Pancreas (tissue), 10 donors: ENCODE measurements around the gene STPG1. TPM values are rescaled to one million over a fixed set of nuclear protein-coding genes. Genes with fewer than 3 reads are reported as not detected.

ENCODE experiments used
- ATAC-seq, 4 donors: fragments of 200-7000 bp; cut with Tn5 transposase; one replicate each; pipeline versions ENCODE4 v1.8.0 to v1.9.1; 2020; ENCODE audit warnings: mild to moderate bottlenecking in 4 of 4, moderate library complexity in 4 of 4
- DNase-seq, 6 donors: peaks; one replicate each; pipeline ENCODE4 v3.0.0-alpha.2; 2020
- FAIRE-seq: peaks from 2 replicates; lab custom pipeline; 2012; peaks lifted over from hg19 to GRCh38; lab: Jason Lieb, UNC
- H3K27ac ChIP-seq, 4 donors: fragments of 200-600 bp; sonication (generic); 1 replicate in 3 of 4; 2 replicates in 1 of 4; pipeline versions ENCODE4 v1.5.0 to v1.8.0; 2020
- H3K27me3 ChIP-seq, 4 donors: fragments of 200-600 bp; one replicate each; pipeline ENCODE4 v1.8.0; 2021
- H3K36me3 ChIP-seq, 3 donors: fragments of 200-600 bp; sonication (generic) in 1 of 3; one replicate each; pipeline versions ENCODE4 v1.5.0 to v1.8.0; 2020 to 2021
- H3K4me1 ChIP-seq, 3 donors: fragments of 200-600 bp; one replicate each; pipeline ENCODE4 v1.8.0; 2021
- H3K4me3 ChIP-seq, 4 donors: fragments of 200-600 bp; sonication (generic) in 2 of 4; one replicate each; pipeline versions ENCODE4 v1.5.0 to v1.8.0; 2020 to 2021
- H3K9me3 ChIP-seq, 4 donors: fragments of 200-600 bp; one replicate each; pipeline ENCODE4 v1.8.0; 2021
- WGBS, 2 donors: extraction: QIAGEN DNeasy Blood & Tissue Kit; methylation state at CpG; one replicate each; pipeline ENCODE4 v1.1.7; 2013; 5-methylcytosine and 5-hydroxymethylcytosine counted together
- intact Hi-C, 3 donors: fragments of 100-400 bp; cut with DNase I; formaldehyde crosslinking; loops; one replicate each; pipeline versions ENCODE4 v1.11.1 to v1.14.2; 2022
- polyA plus RNA-seq, 2 donors: library from polyadenylated mRNA; stranded (reverse); fragments of 200-250 nt; gene quantifications; one replicate each; pipeline ENCODE4 v1.2.3, GENCODE V29; 2013
- total RNA-seq, 6 donors: library from RNA; stranded (reverse); fragmentation: NEBNext Ultra II Directional in 4 of 6; extraction: Animal tissue kit (Norgen Biotek cat#: 25700) in 4 of 6; gene quantifications; one replicate each; pipeline versions ENCODE4 v1.2.1 to v1.2.4, GENCODE V29; 2021 to 2023
- TF ChIP-seq, protein P1 (sequence below), 4 donors: fragments of 200-600 bp; sonication (generic) in 3 of 4; IDR thresholded peaks; one replicate each; pipeline versions ENCODE4 v1.5.0 to v1.8.0; 2021; ENCODE audit warnings: antibody characterized with exemption in 4 of 4
- donor health status: healthy with polysubstance abuse.
- donor health status: DM: no; HTN: no; CAD: no; lungs with moderate emphysema.
- donor health status: DM: no; HTN: no; CAD: no.
- donor health status: control.
- donor health status: control.
- donor health status: Bipolar disorder and iron deficiency.
- donor health status: DM: yes; HTN: yes; CAD: no.
- donor health status: DM: no; HTN: no; CAD: no.
- donor health status: DM: no; HTN: no; CAD: no.
- donor health status: DM: yes; HTN: yes; CAD: no.

Gene STPG1
- total and polyA plus RNA-seq, 8 donors = 2.7 to 6.3 (median 3.5) TPM

DNA sequence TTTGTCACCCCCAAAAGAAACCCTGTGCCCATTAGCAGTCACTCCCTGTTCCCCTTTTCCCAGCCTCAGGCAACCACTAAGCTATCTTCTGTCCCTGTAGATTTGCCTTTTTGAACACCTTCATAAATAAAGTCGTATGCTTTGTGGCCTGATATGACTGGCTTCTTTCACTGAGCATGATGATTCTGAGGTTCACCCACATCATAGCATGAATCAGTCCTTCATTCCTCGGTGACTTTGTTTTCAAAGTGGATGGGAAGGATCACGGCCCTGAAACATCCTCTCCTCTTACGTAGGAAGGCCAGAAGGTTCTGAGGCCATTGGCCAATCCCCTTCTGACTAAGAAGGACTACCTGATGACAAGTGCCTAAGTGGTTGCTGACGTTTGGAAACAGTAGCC lies 41.1 kb upstream of the STPG1 start:
- Histone ChIP-seq H3K27ac (no peak overlapping the region), H3K9me3 (no peaks in the 10 kb centered on the region), H3K4me1 (no peaks in the 10 kb centered on the region), H3K27me3 (no peaks in the 10 kb centered on the region), H3K4me3 (no peak overlapping the region), H3K36me3 (peaks cover 3 to 50% (median 4%) of the 10 kb centered on the region in 3 donors)
- intact Hi-C loops = no loop called here
- TF ChIP-seq, protein P1, sequence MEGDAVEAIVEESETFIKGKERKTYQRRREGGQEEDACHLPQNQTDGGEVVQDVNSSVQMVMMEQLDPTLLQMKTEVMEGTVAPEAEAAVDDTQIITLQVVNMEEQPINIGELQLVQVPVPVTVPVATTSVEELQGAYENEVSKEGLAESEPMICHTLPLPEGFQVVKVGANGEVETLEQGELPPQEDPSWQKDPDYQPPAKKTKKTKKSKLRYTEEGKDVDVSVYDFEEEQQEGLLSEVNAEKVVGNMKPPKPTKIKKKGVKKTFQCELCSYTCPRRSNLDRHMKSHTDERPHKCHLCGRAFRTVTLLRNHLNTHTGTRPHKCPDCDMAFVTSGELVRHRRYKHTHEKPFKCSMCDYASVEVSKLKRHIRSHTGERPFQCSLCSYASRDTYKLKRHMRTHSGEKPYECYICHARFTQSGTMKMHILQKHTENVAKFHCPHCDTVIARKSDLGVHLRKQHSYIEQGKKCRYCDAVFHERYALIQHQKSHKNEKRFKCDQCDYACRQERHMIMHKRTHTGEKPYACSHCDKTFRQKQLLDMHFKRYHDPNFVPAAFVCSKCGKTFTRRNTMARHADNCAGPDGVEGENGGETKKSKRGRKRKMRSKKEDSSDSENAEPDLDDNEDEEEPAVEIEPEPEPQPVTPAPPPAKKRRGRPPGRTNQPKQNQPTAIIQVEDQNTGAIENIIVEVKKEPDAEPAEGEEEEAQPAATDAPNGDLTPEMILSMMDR (IDR thresholded peaks at IDR 0.05) = no peak
- DNase-seq = no peak
- WGBS, 2 donors = 84 to 86% methylated on average over 5 of the region's 5 CpGs
- ATAC-seq = no peak
- no peak for FAIRE-seq

DNA sequence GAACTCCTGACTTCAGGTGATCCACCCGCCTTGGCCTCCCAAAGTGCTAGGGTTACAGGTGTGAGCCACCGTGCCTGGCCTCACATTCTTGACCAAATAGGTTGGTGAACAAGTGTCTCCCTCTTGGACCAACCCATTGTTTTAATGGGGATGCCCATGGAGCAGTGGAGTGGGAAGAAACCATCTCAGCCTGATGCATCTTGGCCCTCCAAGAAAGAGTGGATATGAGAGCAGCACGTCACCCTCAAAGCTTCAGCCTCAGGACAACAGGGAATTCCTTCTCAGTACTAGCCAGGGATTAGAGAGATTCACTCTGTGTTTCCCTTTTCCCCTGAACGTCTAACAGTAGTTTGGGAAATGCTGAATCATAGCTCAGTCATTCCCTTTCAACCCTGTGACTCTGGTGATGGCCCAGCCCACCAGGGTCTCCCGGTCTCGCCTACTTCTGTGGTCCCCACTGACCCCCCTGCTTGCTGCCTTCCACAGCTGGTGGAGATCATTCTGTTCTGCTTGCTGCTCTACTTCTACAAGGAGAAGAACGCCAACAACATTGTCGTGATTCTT lies 39.4 kb upstream of the STPG1 start:
- ATAC-seq = no peak
- no peak overlapping the region for H3K4me3 ChIP-seq
- DNase-seq = no peak
- intact Hi-C loops = no loop called here
- H3K27ac ChIP-seq = no peak overlapping the region
- no peaks in the 10 kb centered on the region for H3K9me3 ChIP-seq
- peaks cover 3 to 48% (median 4%) of the 10 kb centered on the region in 3 donors for H3K36me3 ChIP-seq
- no peak for FAIRE-seq
- no peaks in the 10 kb centered on the region for H3K27me3 ChIP-seq
- TF ChIP-seq, protein P1 (IDR thresholded peaks at IDR 0.05) = no peak
- H3K4me1 ChIP-seq = no peaks in the 10 kb centered on the region
- WGBS, 2 donors = 88 to 90% methylated on average over 8 of the region's 8 CpGs

DNA sequence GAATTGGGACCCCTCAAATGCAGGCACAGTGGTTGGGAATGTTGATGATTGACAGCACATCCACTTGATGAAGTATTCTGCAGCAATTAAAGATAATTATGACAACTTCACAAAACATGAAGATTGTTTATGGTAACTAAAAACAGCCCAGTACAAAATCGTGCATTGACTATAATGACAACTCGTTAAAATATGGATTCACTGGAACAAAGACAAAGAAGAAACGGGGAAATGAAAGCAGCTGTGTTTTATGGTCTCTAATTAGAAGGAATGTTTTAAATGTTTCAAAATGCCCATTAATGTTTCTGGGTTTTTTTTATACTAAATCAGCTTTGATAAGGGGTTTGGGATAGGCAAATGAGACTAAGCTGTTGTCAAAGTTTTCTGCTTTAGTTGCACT lies 38.2 kb upstream of the STPG1 start:
- ATAC-seq (no peak), FAIRE-seq (no peak), DNase-seq (no peak)
- intact Hi-C loops = no loop called here
- Histone ChIP-seq H3K36me3 (peaks cover 0 to 43% (median 4%) of the 10 kb centered on the region in 3 donors), H3K27ac (no peak overlapping the region), H3K27me3 (no peaks in the 10 kb centered on the region), H3K4me3 (no peak overlapping the region), H3K4me1 (no peaks in the 10 kb centered on the region), H3K9me3 (no peaks in the 10 kb centered on the region)
- 79 to 87% methylated on average over 3 of the region's 3 CpGs for WGBS, 2 donors
- TF ChIP-seq, protein P1 (IDR thresholded peaks at IDR 0.05) = no peak

DNA sequence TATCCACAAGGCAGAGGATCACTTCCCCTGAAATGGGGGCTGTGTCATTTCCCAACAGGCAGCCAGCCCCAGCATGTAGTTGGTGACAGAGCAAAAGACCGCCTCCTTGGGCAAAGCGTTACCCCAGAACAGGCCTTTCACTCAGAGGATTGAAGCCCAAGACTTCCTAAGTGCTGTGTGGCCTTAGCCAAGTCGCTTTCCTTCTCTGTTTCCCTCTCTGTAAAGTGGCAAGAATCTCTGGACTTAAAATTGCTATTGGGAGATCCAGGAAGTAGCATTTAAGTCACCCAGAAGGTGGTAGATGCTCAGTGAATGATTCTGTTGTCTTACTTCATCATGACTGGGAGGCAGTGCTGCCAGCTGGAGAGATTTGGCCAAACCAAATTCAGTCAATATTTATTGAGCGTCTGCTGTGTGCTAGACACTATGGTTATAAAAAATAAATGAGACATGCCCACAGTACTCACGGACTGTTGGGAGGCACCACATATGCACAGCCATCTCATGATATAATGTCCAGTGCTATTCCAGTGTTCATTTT lies 37.3 kb upstream of the STPG1 start:
- FAIRE-seq = no peak

More for the DNA sequence above, 37.3 kb upstream of the STPG1 start:
- TF ChIP-seq, protein P1 (IDR thresholded peaks at IDR 0.05) = no peak
- Histone ChIP-seq H3K4me1 (no peaks in the 10 kb centered on the region), H3K27ac (no peak overlapping the region), H3K27me3 (no peaks in the 10 kb centered on the region), H3K36me3 (peaks cover 0 to 38% (median 0%) of the 10 kb centered on the region in 3 donors), H3K4me3 (no peak overlapping the region), H3K9me3 (no peaks in the 10 kb centered on the region)
- intact Hi-C loops = no loop called here
- 94% methylated on average over 5 of the region's 5 CpGs for WGBS, 2 donors
- ATAC-seq (no peak), DNase-seq (no peak)
